ENCODE data around the gene CAB39. TPM values are rescaled to one million over a fixed set of nuclear protein-coding genes. Genes with fewer than 3 reads are reported as not detected.
"Not testable (repeated sequence)": the region's sequence is repeated elsewhere in the genome, so short reads cannot be mapped to it uniquely, and the experiment has no call there.

CAB39 gene
- total RNA-seq, 1 donor: 86.4 TPM

DNA sequence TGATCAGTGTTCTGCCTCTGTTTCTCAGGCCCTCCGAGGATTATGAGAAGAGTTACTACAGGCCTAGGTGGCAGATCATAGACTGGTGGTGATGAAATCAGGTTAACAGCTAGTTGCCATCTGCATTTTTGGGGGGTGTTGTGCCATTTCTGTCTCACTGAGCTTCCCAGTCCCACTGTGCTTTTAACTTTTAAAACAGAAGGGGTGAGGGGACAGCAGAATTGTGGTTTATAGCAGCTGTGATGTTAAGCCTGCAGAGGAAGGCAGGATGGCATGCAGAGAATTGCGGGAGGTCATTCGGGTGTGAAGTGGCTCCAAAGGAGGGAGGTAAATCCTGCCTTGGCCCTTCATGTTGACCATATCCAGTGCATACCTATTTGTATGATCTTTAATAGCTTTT, 5.0 kb downstream of the CAB39 start:
- no peak for TF ChIP-seq CTCF (IDR thresholded peaks at IDR 0.05; ENCODE audit: insufficient read depth, low read depth, low read length)
- no peak overlapping the region for H3K4me3 ChIP-seq (ENCODE audit: low read depth, low read length)
- DNase-seq (ENCODE audit: low read depth): peak; percentile 11

DNA sequence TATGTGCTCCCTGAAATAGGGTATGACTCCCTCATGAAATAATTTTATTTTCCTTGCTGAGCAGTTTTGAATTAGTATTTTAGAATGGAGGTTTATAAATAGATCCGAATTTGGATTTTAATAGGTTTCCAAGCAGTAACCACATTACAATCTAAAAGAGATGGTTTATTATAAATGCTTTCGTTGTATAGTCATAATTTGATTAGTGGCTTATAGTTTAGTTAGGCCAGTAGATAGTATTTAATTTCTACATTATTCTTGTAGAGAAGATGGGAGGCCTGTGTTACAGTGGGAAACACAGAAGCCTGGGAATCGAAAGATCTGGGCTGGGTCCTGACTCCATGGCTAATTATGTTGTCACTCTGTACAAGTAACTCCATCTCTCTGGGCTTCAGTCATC, 6.7 kb downstream of the CAB39 start:
- no peak for DNase-seq (ENCODE audit: low read depth)
- no peak for TF ChIP-seq CTCF (IDR thresholded peaks at IDR 0.05; ENCODE audit: insufficient read depth, low read depth, low read length)

DNA sequence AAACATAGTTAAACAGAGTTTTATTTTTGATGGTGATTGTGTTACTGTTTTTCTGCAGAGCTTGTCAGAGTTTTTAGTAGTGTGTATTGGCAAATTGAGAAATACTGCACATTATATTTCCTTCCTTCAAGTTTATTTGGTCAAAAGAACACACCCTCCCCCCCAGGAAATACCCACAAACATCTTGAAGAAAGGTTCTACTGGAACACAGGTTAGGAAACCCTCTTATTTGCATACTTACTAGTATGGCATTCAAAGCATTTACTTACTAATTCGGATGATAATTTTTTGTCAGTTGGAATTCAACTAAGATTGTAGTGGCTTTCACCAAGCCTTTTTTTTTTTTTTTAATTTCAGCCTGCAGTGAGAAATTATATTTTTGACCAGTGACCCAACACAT, 9.1 kb downstream of the CAB39 start:
- TF ChIP-seq CTCF (IDR thresholded peaks at IDR 0.05; ENCODE audit: insufficient read depth, low read depth, low read length): no peak
- DNase-seq (ENCODE audit: low read depth): peak; percentile 31
- no peak overlapping the region for H3K4me3 ChIP-seq (ENCODE audit: low read depth, low read length)

More for the DNA sequence above, 6.7 kb downstream of the CAB39 start:
- no peak overlapping the region for H3K4me3 ChIP-seq (ENCODE audit: low read depth, low read length)

- no peak overlapping the region for H3K4me3 ChIP-seq (ENCODE audit: low read depth, low read length)
- peak; percentile 14 for DNase-seq (ENCODE audit: low read depth)
Measured at GRCh38 chr2:230722207-230722885, 9.7 kb downstream of the CAB39 start.

DNA sequence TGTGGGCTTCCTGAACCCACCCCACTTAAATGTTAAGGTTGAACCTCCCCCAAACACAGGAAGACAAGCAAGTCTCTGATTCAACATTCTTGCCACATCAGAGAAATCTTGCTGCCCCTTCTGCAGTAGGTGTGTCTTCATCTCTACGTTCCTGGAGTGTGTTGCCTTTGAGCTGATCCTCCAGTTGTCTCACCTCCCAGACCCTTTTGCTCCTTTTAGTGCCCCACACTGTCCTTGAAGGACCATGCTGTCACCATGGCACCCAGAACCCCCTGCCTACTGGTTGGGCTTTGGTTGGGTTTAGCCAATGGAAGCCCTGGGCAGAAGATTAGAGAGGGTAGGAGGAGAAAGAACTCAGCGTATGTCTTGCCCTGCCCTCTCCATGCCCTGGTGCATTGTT, 10.7 kb downstream of the CAB39 start:
- no peak for DNase-seq (ENCODE audit: low read depth)
- H3K4me3 ChIP-seq (ENCODE audit: low read depth, low read length): no peak overlapping the region
- TF ChIP-seq CTCF (IDR thresholded peaks at IDR 0.05; ENCODE audit: insufficient read depth, low read depth, low read length): no peak

More at GRCh38 chr2:230722207-230722885, 9.7 kb downstream of the CAB39 start:
- TF ChIP-seq CTCF (IDR thresholded peaks at IDR 0.05; ENCODE audit: insufficient read depth, low read depth, low read length): no peak

DNA sequence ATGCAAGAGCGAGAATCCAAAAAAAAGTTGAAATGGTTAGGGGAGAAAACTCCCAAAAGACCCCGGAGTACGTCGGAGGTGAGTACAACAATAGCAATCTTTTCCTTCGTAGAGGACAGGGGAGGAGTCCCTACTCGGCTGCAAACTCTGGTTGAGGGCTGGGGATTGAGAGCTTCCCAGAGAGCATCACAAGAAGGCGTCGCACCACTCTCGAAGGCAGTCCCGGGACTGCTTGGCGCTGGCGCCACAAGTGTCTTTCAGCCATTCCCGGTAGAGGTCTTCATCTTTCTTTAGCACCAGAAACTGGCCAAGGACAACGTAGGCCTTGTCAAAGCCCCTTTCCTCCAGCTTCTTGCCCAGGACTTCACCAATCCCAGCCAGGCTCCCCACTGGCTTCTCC, 12.3 kb downstream of the CAB39 start:
- H3K4me3 ChIP-seq (ENCODE audit: low read depth, low read length); DNase-seq (ENCODE audit: low read depth): not testable (repeated sequence)

DNA sequence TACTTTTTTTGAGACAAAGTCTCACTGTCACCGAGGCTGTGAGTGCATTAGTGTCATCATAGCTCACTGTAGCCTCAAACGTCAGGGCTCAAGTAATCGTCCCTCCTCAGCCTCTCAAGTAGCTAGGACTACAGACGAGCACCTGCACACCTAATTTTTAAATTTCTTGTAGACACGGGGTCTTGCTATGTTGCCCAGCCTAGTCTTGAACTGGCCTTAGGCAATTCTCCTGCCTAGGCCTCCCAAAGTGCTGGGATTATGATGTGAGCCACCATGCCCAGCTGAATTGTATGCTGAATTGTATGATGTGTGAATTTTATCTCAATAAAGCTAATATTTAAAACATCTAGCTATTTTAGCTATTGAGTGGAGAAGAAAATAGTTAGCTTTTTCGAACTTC, 18.9 kb downstream of the CAB39 start:
- TF ChIP-seq CTCF (IDR thresholded peaks at IDR 0.05; ENCODE audit: insufficient read depth, low read depth, low read length): no peak
- DNase-seq (ENCODE audit: low read depth): no peak
- H3K4me3 ChIP-seq (ENCODE audit: low read depth, low read length): no peak overlapping the region

All from fibroblast of villous mesenchyme (primary cell).